C4-2B (cell line): ENCODE measurements around the gene UBE2F.

Experiments used
- CTCF ChIP-seq: fragments of 450-650 bp; conservative IDR thresholded peaks from 2 replicates; pipeline ENCODE4 v1.5.1; 2017; ENCODE audit warnings: mild to moderate bottlenecking
- ZFX ChIP-seq: fragments of 450-650 bp; IDR thresholded peaks from 2 replicates; pipeline ENCODE4 v1.6.1; 2017

GRCh38 chr2:238080518-238080917 is 113.7 kb downstream of the UBE2F start:
- TF ChIP-seq CTCF (no peak), ZFX (no peak)
